ENCODE data around the gene CRHR1.

The CRHR1 gene

DNA sequence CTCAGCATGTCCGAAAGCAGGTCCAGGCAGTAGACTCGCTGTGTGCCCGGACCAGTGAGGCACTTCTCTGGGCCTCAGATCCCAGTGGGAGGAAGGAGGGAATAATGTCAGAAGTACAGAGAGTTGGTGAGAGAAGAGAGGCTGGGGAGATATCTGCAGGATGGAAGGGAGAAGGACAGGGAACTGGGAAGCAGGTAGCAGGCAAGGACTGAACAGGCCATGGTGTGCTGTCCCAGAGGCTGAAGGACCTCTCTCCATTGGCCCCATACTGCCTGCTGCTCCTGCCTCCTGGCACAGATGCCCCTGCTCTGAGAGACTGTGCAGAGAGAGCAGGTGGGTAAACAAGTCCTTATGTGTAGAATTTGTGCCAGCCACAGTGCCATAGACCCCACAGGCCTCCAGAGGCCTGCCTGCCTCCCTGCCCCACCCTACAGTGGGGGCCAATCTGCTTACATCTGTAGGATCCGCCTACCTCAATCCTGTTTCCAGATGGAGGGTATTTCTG is 34.2 kb upstream of the CRHR1 start:
- no peak for DNase-seq (ENCODE audit: low read depth)
- no peak overlapping the region for H3K4me3 ChIP-seq (ENCODE audit: low read depth, low read length)
- TF ChIP-seq, protein P1, sequence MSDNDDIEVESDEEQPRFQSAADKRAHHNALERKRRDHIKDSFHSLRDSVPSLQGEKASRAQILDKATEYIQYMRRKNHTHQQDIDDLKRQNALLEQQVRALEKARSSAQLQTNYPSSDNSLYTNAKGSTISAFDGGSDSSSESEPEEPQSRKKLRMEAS (IDR thresholded peaks at IDR 0.05; ENCODE audit: low read depth, low read length), result no peak
- no peak for TF ChIP-seq POLR2A (IDR thresholded peaks at IDR 0.05; ENCODE audit: extremely low read depth, insufficient read length)
- TF ChIP-seq, protein P2, sequence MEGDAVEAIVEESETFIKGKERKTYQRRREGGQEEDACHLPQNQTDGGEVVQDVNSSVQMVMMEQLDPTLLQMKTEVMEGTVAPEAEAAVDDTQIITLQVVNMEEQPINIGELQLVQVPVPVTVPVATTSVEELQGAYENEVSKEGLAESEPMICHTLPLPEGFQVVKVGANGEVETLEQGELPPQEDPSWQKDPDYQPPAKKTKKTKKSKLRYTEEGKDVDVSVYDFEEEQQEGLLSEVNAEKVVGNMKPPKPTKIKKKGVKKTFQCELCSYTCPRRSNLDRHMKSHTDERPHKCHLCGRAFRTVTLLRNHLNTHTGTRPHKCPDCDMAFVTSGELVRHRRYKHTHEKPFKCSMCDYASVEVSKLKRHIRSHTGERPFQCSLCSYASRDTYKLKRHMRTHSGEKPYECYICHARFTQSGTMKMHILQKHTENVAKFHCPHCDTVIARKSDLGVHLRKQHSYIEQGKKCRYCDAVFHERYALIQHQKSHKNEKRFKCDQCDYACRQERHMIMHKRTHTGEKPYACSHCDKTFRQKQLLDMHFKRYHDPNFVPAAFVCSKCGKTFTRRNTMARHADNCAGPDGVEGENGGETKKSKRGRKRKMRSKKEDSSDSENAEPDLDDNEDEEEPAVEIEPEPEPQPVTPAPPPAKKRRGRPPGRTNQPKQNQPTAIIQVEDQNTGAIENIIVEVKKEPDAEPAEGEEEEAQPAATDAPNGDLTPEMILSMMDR (IDR thresholded peaks at IDR 0.05; ENCODE audit: low read depth, low read length), result no peak
- TF ChIP-seq MYC (IDR thresholded peaks at IDR 0.05; ENCODE audit: low read depth, low read length), result no peak

DNA sequence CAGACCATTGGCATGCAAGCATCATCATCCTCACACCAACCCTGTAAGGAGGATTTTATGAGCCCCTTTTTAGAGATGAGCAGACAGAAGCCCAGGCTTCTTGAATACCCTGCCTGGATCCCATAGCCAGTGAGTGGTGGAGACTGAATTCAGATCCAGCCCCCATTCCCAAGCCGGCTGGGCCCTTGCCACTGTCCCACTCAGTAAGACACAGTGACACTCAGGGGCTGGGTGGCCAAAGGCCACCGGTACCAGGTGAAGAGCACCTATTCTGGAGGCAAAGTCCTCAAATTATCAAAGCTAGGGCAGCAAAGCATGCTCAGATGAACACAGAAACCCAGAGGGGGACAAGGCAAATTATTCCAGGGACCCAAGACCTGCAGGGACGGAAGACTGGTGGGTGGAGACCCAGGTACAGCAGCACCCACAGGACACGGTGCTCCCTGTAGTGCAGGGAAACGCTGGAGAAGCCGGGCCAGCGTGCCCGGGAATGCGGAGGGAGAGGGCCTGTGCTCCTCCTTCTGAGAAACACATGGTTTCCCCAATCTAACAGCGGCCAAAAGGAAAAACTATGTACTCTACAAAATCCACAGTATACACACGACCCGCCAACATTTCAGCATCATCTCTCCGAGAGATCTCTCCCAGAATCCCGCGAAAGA is 33.2 kb upstream of the CRHR1 start:
- DNase-seq (ENCODE audit: low read depth), result no peak
- TF ChIP-seq, protein P2 (IDR thresholded peaks at IDR 0.05; ENCODE audit: low read depth, low read length), result no peak
- TF ChIP-seq, protein P1 (IDR thresholded peaks at IDR 0.05; ENCODE audit: low read depth, low read length), result no peak
- no peak overlapping the region for H3K4me3 ChIP-seq (ENCODE audit: low read depth, low read length)

DNA sequence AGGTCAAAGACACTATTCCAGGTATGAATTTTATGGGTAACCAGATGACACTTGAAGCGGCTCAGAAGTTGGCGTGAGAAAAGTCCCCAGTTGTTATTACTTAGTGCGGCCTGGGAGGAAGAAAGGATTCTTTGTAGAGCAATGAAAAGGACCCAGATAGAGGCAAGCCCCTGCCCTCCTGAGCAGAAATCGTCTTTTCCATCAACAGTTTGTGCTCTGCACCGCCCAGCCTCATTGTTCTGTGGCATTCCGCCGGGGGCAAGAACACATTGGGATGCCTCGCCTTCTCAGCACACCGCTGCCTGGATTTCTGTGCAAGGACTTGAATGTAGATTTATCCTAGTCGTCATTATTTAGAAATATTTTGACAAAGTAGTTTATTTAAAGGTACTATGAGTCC is 32.7 kb upstream of the CRHR1 start:
- TF ChIP-seq MYC (IDR thresholded peaks at IDR 0.05; ENCODE audit: low read depth, low read length) (no peak), POLR2A (IDR thresholded peaks at IDR 0.05; ENCODE audit: extremely low read depth, insufficient read length) (no peak)
- TF ChIP-seq, protein P2 (IDR thresholded peaks at IDR 0.05; ENCODE audit: low read depth, low read length), result no peak
- TF ChIP-seq, protein P1 (IDR thresholded peaks at IDR 0.05; ENCODE audit: low read depth, low read length), result no peak
- H3K4me3 ChIP-seq (ENCODE audit: low read depth, low read length), result no peak overlapping the region
- no peak for DNase-seq (ENCODE audit: low read depth)

DNA sequence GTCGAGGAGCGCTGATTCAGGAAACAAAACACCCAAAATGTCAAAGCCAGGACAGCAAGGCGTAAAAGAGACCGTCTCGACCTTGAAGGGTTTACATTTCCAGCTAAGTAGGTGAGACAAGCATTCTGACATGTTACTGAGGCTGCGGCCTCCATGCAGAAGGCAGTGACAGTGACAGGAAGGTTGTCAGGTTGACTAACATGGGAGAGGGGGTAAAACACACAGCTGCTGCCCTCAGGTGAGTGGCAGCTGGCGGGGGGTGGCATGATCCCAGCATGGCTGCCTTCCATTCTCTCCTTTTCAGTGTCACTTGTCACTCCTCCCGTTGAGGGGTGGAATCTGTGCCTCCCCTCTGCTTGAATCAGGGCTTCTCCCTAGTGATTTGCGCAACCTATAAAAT is 31.9 kb upstream of the CRHR1 start:
- peak; percentile 43 for DNase-seq (ENCODE audit: low read depth)
- no peak overlapping the region for H3K4me3 ChIP-seq (ENCODE audit: low read depth, low read length)
- TF ChIP-seq, protein P1 (IDR thresholded peaks at IDR 0.05; ENCODE audit: low read depth, low read length), result no peak
- TF ChIP-seq MYC (IDR thresholded peaks at IDR 0.05; ENCODE audit: low read depth, low read length) (no peak), POLR2A (IDR thresholded peaks at IDR 0.05; ENCODE audit: extremely low read depth, insufficient read length) (no peak)
- TF ChIP-seq, protein P2 (IDR thresholded peaks at IDR 0.05; ENCODE audit: low read depth, low read length), result no peak

DNA sequence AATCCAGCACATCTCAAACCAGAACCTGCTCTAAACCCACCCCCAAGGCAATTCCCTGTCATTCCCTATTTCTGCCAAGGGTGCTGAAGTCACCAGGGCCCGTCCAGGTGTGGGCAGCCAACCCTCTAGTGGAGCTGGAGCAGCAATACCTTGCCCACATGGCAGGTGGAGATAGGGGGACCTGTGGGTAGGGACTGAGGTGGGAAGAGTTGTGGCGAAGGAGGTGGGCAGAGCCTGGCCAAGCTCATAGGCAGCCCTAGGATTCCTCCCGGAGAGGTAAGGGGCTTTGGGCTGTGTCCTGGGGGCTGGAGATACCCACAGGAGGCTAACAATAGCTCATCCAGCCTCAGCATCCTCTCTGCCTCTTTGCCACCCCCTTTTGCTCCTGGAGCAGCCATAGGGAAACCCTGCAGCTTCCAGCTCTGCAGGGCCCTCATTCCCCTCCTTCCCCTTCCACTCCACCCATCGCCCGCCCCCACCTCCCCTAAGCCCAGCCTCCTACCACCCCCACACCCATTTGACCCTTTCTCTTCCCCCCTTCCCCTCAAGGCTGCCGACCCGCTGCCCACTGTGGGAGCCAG is 30.4 kb upstream of the CRHR1 start:
- no peak for DNase-seq (ENCODE audit: low read depth)
- TF ChIP-seq, protein P2 (IDR thresholded peaks at IDR 0.05; ENCODE audit: low read depth, low read length), result no peak
- no peak for TF ChIP-seq POLR2A (IDR thresholded peaks at IDR 0.05; ENCODE audit: extremely low read depth, insufficient read length)
- TF ChIP-seq, protein P1 (IDR thresholded peaks at IDR 0.05; ENCODE audit: low read depth, low read length), result no peak
- TF ChIP-seq MYC (IDR thresholded peaks at IDR 0.05; ENCODE audit: low read depth, low read length), result no peak
- H3K4me3 ChIP-seq (ENCODE audit: low read depth, low read length), result no peak overlapping the region
